Calu3 (cell line): ENCODE results near the gene IL7R. TPM values are rescaled to one million over a fixed set of nuclear protein-coding genes. Genes with fewer than 3 reads are reported as not detected.

ENCODE experiments used
- BruUV-seq: library from RNA; stranded (reverse); fragments of 400-500 nt; replicated peaks from 2 replicates; lab custom pipeline; 2021; lab: Mats Ljungman, UMichigan
- CTCF ChIA-PET: fragments of 300-600 bp; sonication (Branson Sonifier 250); formaldehyde crosslinking; loops from one replicate; lab custom pipeline; 2022; ENCODE audit warnings: antibody characterized with exemption; lab: Charles Lee
- DNase-seq: peaks from one replicate; pipeline ENCODE4 v3.0.0; 2022
- H3K27ac Mint-ChIP-seq: one replicate; pipeline ENCODE4 v1.8.0; 2022; ENCODE audit warnings: mixed read lengths; ENCODE audit not compliant: unreplicated experiment
- H3K27me3 Mint-ChIP-seq: one replicate; pipeline ENCODE4 v1.8.0; 2022; ENCODE audit warnings: mixed read lengths; ENCODE audit not compliant: unreplicated experiment
- H3K36me3 Mint-ChIP-seq: one replicate; pipeline ENCODE4 v1.8.0; 2022; ENCODE audit warnings: mild to moderate bottlenecking, moderate library complexity, mixed read lengths; ENCODE audit not compliant: insufficient read depth, unreplicated experiment
- H3K4me1 Mint-ChIP-seq: one replicate; pipeline ENCODE4 v1.8.0; 2022; ENCODE audit warnings: mild to moderate bottlenecking, low read depth, mixed read lengths; ENCODE audit not compliant: unreplicated experiment
- H3K4me3 Mint-ChIP-seq: one replicate; pipeline ENCODE4 v1.8.0; 2022; ENCODE audit warnings: mild to moderate bottlenecking, low read depth, moderate library complexity, mixed read lengths; ENCODE audit not compliant: unreplicated experiment
- H3K9me3 Mint-ChIP-seq: one replicate; pipeline ENCODE4 v1.8.0; 2022; ENCODE audit warnings: low read depth, mixed read lengths; ENCODE audit not compliant: unreplicated experiment
- intact Hi-C: fragments of 100-400 bp; cut with micrococcal nuclease; formaldehyde crosslinking; loops from one replicate; pipeline ENCODE4 v1.10.0; 2022; ENCODE audit not compliant: unreplicated experiment
- total RNA-seq: library from RNA; stranded (reverse); gene quantifications from 2 replicates; pipeline ENCODE4 v1.2.3, GENCODE V29; 2022
- TF ChIP-seq, protein P1 (sequence below): fragments of 200-600 bp; IDR thresholded peaks from one replicate; pipeline ENCODE4 v1.8.0; 2022; ENCODE audit warnings: antibody characterized with exemption; ENCODE audit not compliant: unreplicated experiment

The IL7R gene
- total RNA-seq, 1 experiment from 2014 or later, result 0.19 TPM

DNA sequence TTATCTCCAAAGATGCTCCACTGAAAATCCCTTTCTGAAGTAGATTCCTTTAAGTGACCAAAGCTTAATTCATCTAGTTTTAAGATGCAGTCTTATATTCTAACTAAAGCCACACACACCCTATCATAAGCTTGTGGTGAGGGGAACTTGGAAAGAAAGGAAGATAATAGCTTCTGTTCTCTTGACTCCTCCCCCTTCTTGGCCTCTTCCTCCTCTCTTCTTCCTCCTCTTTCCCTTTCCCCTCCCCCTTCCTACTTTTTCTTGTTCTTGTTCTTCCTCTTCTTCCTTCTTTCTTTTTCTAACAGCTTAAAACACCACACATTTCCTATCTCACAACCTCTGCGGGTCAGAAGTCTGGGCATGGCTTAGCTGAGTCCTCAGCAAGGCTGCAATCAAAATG lies 23.5 kb downstream of the IL7R start:
- H3K4me3 Mint-ChIP-seq, result no peak overlapping the region
- DNase-seq, result no peak
- TF ChIP-seq, protein P1, sequence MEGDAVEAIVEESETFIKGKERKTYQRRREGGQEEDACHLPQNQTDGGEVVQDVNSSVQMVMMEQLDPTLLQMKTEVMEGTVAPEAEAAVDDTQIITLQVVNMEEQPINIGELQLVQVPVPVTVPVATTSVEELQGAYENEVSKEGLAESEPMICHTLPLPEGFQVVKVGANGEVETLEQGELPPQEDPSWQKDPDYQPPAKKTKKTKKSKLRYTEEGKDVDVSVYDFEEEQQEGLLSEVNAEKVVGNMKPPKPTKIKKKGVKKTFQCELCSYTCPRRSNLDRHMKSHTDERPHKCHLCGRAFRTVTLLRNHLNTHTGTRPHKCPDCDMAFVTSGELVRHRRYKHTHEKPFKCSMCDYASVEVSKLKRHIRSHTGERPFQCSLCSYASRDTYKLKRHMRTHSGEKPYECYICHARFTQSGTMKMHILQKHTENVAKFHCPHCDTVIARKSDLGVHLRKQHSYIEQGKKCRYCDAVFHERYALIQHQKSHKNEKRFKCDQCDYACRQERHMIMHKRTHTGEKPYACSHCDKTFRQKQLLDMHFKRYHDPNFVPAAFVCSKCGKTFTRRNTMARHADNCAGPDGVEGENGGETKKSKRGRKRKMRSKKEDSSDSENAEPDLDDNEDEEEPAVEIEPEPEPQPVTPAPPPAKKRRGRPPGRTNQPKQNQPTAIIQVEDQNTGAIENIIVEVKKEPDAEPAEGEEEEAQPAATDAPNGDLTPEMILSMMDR, result no peak
- no peaks in the 10 kb centered on the region for H3K36me3 Mint-ChIP-seq
- CTCF ChIA-PET, result no interaction called here
- no peaks in the 10 kb centered on the region for H3K4me1 Mint-ChIP-seq
- no peaks in the 10 kb centered on the region for H3K27me3 Mint-ChIP-seq
- no TSS peak for BruUV-seq
- intact Hi-C loops, result no loop called here
- H3K9me3 Mint-ChIP-seq, result peaks cover 10% of the 10 kb centered on the region
- H3K27ac Mint-ChIP-seq, result no peak overlapping the region

DNA sequence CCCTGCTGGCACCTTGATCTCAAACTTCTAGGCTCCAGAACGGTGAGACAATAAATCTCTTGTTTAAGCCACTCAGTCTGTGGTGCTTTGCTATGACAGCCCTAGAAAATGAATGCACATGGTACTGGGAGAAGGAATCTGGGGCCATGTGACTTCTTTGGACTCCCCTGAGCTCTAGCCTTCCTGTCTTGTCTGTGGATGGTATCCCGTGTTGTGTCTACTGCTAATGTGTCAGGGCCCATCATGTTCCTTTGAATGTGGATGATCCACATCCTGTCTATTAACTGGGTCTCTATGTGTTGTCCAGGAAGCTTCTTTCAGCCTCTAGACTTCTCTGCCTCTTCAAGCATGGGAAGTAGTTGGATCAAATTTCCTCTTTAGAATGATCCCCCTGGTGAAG lies 25.1 kb downstream of the IL7R start:
- CTCF ChIA-PET, result no interaction called here

GRCh38 chr5:35884191-35884769 lies 27.6 kb downstream of the IL7R start:
- Mint-ChIP-seq H3K4me1 (no peaks in the 10 kb centered on the region), H3K9me3 (peaks cover 7% of the 10 kb centered on the region), H3K27ac (no peak overlapping the region), H3K27me3 (no peaks in the 10 kb centered on the region), H3K36me3 (no peaks in the 10 kb centered on the region), H3K4me3 (no peak overlapping the region)
- TF ChIP-seq, protein P1, result no peak
- CTCF ChIA-PET, result no interaction called here
- no TSS peak for BruUV-seq
- DNase-seq, result no peak
- intact Hi-C loops, result no loop called here

More for the DNA sequence above, 25.1 kb downstream of the IL7R start:
- Mint-ChIP-seq H3K27ac (no peak overlapping the region), H3K4me1 (no peaks in the 10 kb centered on the region), H3K4me3 (no peak overlapping the region), H3K36me3 (no peaks in the 10 kb centered on the region), H3K9me3 (peaks cover 7% of the 10 kb centered on the region), H3K27me3 (no peaks in the 10 kb centered on the region)
- no peak for DNase-seq
- no TSS peak for BruUV-seq
- TF ChIP-seq, protein P1, result no peak
- intact Hi-C loops, result no loop called here

DNA sequence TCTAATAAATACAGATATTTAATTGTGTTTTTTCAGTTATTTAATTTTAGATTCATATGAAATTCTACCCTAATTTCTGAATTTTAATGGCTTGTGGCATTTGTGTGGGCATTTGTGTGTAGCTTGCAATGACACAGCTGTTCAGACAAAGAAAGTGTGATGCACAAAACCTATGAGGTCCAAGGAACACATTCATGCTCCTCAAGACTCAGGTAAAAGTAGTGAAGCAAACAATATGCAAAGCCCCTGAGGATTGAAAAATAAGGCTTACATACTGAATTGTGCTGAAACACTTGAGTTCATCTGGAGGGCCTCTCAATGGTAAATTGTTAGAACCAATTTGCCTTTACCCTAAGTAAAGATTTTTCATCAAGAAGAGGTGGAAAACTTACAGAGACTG lies 28.1 kb downstream of the IL7R start:
- no peaks in the 10 kb centered on the region for H3K36me3 Mint-ChIP-seq
- TF ChIP-seq, protein P1, result no peak
- H3K4me1 Mint-ChIP-seq, result no peaks in the 10 kb centered on the region
- no peak for DNase-seq
- intact Hi-C loops, result no loop called here
- H3K9me3 Mint-ChIP-seq, result peaks cover 7% of the 10 kb centered on the region
- BruUV-seq, result no TSS peak
- CTCF ChIA-PET, result no interaction called here
- no peak overlapping the region for H3K4me3 Mint-ChIP-seq
- no peak overlapping the region for H3K27ac Mint-ChIP-seq
- no peaks in the 10 kb centered on the region for H3K27me3 Mint-ChIP-seq
